ENCODE data around the gene KDM4C.

KDM4C gene

DNA sequence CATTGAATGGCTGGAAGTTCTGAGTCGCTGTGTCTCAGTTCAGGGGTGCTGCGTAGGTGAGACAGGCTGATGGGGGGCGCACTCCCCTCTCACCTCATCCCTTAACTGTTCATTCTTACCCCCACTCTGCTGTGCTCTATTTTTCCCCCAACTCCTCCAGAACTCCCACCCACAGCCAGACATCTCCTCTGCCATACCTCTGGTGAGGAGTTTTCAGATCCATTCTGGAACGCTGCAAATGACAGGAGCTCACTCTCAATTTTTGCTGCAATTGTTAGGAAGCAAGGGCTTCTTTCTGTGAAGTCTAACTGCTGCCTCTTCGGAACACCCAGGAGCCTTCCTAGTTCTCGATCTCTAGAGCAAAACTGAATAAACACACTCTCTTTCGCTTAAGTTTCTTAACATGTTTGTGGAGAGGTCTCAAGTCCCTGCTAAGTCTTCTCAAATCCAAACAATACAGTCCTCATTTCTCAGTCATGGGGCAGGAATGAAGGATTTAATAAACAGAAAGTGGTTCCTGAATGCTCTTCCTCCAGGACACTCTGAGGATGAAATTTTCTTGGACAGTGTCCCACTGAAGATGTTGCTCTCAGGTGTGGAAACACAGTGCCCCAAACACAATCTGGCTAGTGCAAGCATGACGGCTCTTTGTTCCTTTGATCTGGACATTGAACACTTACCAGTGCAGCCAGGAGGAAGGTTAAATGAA lies 387.7 kb downstream of the KDM4C start:
- no peaks in the 10 kb centered on the region for H3K36me3 ChIP-seq
- no peaks in the 10 kb centered on the region for H3K9me3 ChIP-seq
- H3K4me3 ChIP-seq, result no peak overlapping the region
- TF ChIP-seq, protein P1, sequence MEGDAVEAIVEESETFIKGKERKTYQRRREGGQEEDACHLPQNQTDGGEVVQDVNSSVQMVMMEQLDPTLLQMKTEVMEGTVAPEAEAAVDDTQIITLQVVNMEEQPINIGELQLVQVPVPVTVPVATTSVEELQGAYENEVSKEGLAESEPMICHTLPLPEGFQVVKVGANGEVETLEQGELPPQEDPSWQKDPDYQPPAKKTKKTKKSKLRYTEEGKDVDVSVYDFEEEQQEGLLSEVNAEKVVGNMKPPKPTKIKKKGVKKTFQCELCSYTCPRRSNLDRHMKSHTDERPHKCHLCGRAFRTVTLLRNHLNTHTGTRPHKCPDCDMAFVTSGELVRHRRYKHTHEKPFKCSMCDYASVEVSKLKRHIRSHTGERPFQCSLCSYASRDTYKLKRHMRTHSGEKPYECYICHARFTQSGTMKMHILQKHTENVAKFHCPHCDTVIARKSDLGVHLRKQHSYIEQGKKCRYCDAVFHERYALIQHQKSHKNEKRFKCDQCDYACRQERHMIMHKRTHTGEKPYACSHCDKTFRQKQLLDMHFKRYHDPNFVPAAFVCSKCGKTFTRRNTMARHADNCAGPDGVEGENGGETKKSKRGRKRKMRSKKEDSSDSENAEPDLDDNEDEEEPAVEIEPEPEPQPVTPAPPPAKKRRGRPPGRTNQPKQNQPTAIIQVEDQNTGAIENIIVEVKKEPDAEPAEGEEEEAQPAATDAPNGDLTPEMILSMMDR (IDR thresholded peaks at IDR 0.05), result no peak
- peaks cover 0 to 24% (median 11%) of the 10 kb centered on the region in 4 donors for H3K4me1 ChIP-seq
- DNase-seq, result no peak
- intact Hi-C loops (cut with DNase I; ENCODE audit: low total_unique reads), result no loop called here
- H3K27me3 ChIP-seq, result no peaks in the 10 kb centered on the region
- H3K27ac ChIP-seq, result no peak overlapping the region

DNA sequence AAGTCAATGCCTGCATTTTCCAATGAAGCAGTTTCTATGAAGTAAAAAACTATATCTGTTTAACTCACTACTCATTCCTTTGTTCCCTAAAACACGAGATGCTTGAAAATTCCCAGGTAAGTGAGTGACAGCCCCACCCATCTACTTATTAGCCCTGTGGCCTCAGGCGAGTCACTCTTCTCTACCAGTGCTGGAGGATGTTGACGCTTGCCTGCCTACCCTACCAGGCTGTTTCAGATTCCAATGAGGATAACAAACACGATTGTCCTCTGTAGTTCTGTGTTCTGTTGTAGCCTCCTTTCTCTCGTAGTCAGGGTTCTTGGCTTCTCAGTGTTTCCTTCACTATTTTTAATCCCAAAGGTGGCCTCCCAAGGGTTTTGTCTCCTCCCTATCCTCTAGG lies 388.8 kb downstream of the KDM4C start:
- H3K4me1 ChIP-seq, result peaks cover 0 to 24% (median 11%) of the 10 kb centered on the region in 4 donors
- intact Hi-C loops (cut with DNase I; ENCODE audit: low total_unique reads), result no loop called here

GRCh38 chr9:7147121-7148090 lies 389.6 kb downstream of the KDM4C start:
- TF ChIP-seq, protein P1 (IDR thresholded peaks at IDR 0.05), result no peak
- Histone ChIP-seq H3K36me3 (no peaks in the 10 kb centered on the region), H3K27ac (peak overlapping the region; percentile 29 to 42), H3K4me3 (no peak overlapping the region), H3K9me3 (no peaks in the 10 kb centered on the region), H3K4me1 (peaks cover 0 to 24% (median 11%) of the 10 kb centered on the region in 4 donors), H3K27me3 (no peaks in the 10 kb centered on the region)
- no peak for DNase-seq
- intact Hi-C loops (cut with DNase I; ENCODE audit: low total_unique reads), result no loop called here

More for the DNA sequence above, 388.8 kb downstream of the KDM4C start:
- TF ChIP-seq, protein P1 (IDR thresholded peaks at IDR 0.05), result no peak
- H3K27ac ChIP-seq, result peak overlapping the region in 1 of 2 donors; percentile 42
- H3K27me3 ChIP-seq, result no peaks in the 10 kb centered on the region
- H3K9me3 ChIP-seq, result no peaks in the 10 kb centered on the region
- no peak overlapping the region for H3K4me3 ChIP-seq
- no peak for DNase-seq
- H3K36me3 ChIP-seq, result no peaks in the 10 kb centered on the region

GRCh38 chr9:7148243-7148765 lies 390.5 kb downstream of the KDM4C start:
- H3K4me1 ChIP-seq, result peaks cover 0 to 24% (median 11%) of the 10 kb centered on the region in 4 donors
- TF ChIP-seq, protein P1 (IDR thresholded peaks at IDR 0.05), result no peak

GRCh38 chr9:7149258-7149657 lies 391.5 kb downstream of the KDM4C start:
- TF ChIP-seq, protein P1 (IDR thresholded peaks at IDR 0.05), result no peak
- no peak for DNase-seq
- Histone ChIP-seq H3K27ac (no peak overlapping the region), H3K36me3 (peaks cover 0 to 10% (median 0%) of the 10 kb centered on the region in 3 donors), H3K4me3 (no peak overlapping the region), H3K4me1 (peaks cover 0 to 24% (median 11%) of the 10 kb centered on the region in 4 donors), H3K9me3 (no peaks in the 10 kb centered on the region), H3K27me3 (no peaks in the 10 kb centered on the region)
- intact Hi-C loops (cut with DNase I; ENCODE audit: low total_unique reads), result no loop called here

More at GRCh38 chr9:7148243-7148765, 390.5 kb downstream of the KDM4C start:
- Histone ChIP-seq H3K4me3 (no peak overlapping the region), H3K36me3 (peaks cover 0 to 2% (median 0%) of the 10 kb centered on the region in 3 donors), H3K27me3 (no peaks in the 10 kb centered on the region), H3K9me3 (no peaks in the 10 kb centered on the region), H3K27ac (no peak overlapping the region)
- no peak for DNase-seq
- intact Hi-C loops (cut with DNase I; ENCODE audit: low total_unique reads), result no loop called here
